HepG2 (cell line): Measurements from ENCODE around the gene SLIT3. TPM values are rescaled to one million over a fixed set of nuclear protein-coding genes. Genes with fewer than 3 reads are reported as not detected.
A peak's percentile ranks its signal among the peaks of the same experiment; 100 is the strongest.

ENCODE experiments used
- ATAC-seq: fragments of 200-7000 bp; cut with Tn5 transposase; 3 replicates; pipeline ENCODE4 v1.9.1; 2020; ENCODE audit warnings: mild to moderate bottlenecking, moderate library complexity
- BruUV-seq: library from RNA; stranded (reverse); fragments of 400-500 nt; replicated peaks from 2 replicates; lab custom pipeline; 2021; lab: Mats Ljungman, UMichigan
- CTCF ChIA-PET: fragments of 300-600 bp; formaldehyde crosslinking; extraction: SDS; loops from one replicate; lab custom pipeline; 2021; ENCODE audit warnings: low total read pairs, inconsistent platforms, low intra/inter-chr PET ratio; lab: Yijun Ruan, JAX
- POLR2A ChIA-PET: fragments of 350-600 bp; sonication (Branson Sonifier 250); formaldehyde crosslinking; loops from one replicate; lab custom pipeline; 2020; ENCODE audit warnings: antibody characterized with exemption, inconsistent platforms; lab: Yijun Ruan, JAX
- DNase-seq: peaks from one replicate; pipeline ENCODE4 v3.0.0-alpha.2; 2015; ENCODE audit warnings: low spot score
- FAIRE-seq: peaks from 3 replicates; lab custom pipeline; 2011; peaks lifted over from hg19 to GRCh38; lab: Jason Lieb, UNC
- H2AFZ ChIP-seq: one replicate; pipeline ENCODE4 v1.6.1; 2011; ENCODE audit warnings: low read length, inconsistent platforms
- H3K27ac ChIP-seq: fragments of 300-600 bp; 3 replicates; pipeline ENCODE4 v1.8.0; 2011; ENCODE audit warnings: mixed run types, mild to moderate bottlenecking, mixed read lengths, low read length, inconsistent platforms; ENCODE audit not compliant: insufficient read depth; ENCODE audit errors: extremely low read length
- H3K27me3 ChIP-seq, 2 experiments: fragments of 200-600 bp in 1 of 2; 2 replicates in 1 of 2; 3 replicates in 1 of 2; pipeline versions ENCODE4 v1.6.0 to v1.8.0; 2011; ENCODE audit warnings: low read length in 2 of 2, mild to moderate bottlenecking in 2 of 2, moderate library complexity in 2 of 2, inconsistent platforms in 1 of 2; ENCODE audit not compliant: insufficient read depth in 2 of 2, control insufficient read depth in 1 of 2
- H3K36me3 ChIP-seq, 2 experiments: fragments of 200-600 bp in 1 of 2; replicated peaks in 1 of 2; 2 replicates in 1 of 2; 3 replicates in 1 of 2; pipeline versions ENCODE4 v1.5.1 to v1.8.0; 2011; ENCODE audit warnings: low read length in 2 of 2, inconsistent platforms in 1 of 2; ENCODE audit not compliant: insufficient read depth in 2 of 2, control insufficient read depth in 1 of 2
- H3K4me1 ChIP-seq: 2 replicates; pipeline ENCODE4 v1.5.1; 2012; ENCODE audit warnings: low read length, inconsistent platforms; ENCODE audit not compliant: insufficient read depth
- H3K4me2 ChIP-seq: 2 replicates; pipeline ENCODE4 v1.6.0; 2011; ENCODE audit warnings: low read depth, low read length, inconsistent platforms
- H3K4me3 ChIP-seq, 3 experiments: fragments of 200-600 bp in 1 of 3; sonication (generic), shearing (Covaris generic) in 1 of 3; replicated peaks in 1 of 3; 2 replicates each; pipeline ENCODE4 v1.5.1; 2011 to 2016; ENCODE audit warnings: low read length in 3 of 3, inconsistent platforms in 2 of 3, low read depth in 2 of 3, mild to moderate bottlenecking in 2 of 3, control low read depth in 1 of 3, mixed read lengths in 1 of 3; ENCODE audit not compliant: insufficient read depth in 1 of 3
- H3K79me2 ChIP-seq: one replicate; pipeline ENCODE4 v1.6.1; 2011; ENCODE audit warnings: low read length, inconsistent platforms; ENCODE audit not compliant: insufficient read depth
- H3K9ac ChIP-seq: 2 replicates; pipeline ENCODE4 v1.6.0; 2011; ENCODE audit warnings: mild to moderate bottlenecking, low read depth, low read length, inconsistent platforms; ENCODE audit not compliant: insufficient read depth
- H3K9me3 ChIP-seq: 2 replicates; pipeline ENCODE4 v1.5.1; 2012; ENCODE audit warnings: mild to moderate bottlenecking, low read length
- H4K20me1 ChIP-seq: 2 replicates; pipeline ENCODE4 v1.6.0; 2011; ENCODE audit warnings: inconsistent platforms, mild to moderate bottlenecking, low read length, moderate library complexity; ENCODE audit not compliant: insufficient read depth
- ELF4 ChIP-seq: sonication (generic); formaldehyde crosslinking; IDR thresholded peaks from 2 replicates; pipeline ENCODE4 v1.5.0; 2020; ENCODE audit warnings: missing genetic modification reagents, mild to moderate bottlenecking, moderate library complexity, borderline replicate concordance
- HOXD1 ChIP-seq: sonication (generic); formaldehyde crosslinking; IDR thresholded peaks from 2 replicates; pipeline ENCODE4 v1.5.0; 2020; ENCODE audit warnings: missing genetic modification reagents
- RAD21 ChIP-seq: fragments of 450-650 bp; formaldehyde crosslinking; IDR thresholded peaks from 2 replicates; pipeline ENCODE4 v1.5.0; 2020; ENCODE audit warnings: mild to moderate bottlenecking
- STAG1 ChIP-seq: sonication (generic); formaldehyde crosslinking; IDR thresholded peaks from 2 replicates; pipeline ENCODE4 v1.4.0; 2020; ENCODE audit warnings: missing genetic modification reagents
- XRCC5 ChIP-seq: fragments of 200-400 bp; formaldehyde crosslinking; optimal IDR thresholded peaks from 2 replicates; pipeline ENCODE3; 2017; ENCODE audit warnings: mild to moderate bottlenecking, low read length
- YY1 ChIP-seq: IDR thresholded peaks from 2 replicates; pipeline ENCODE4 v1.6.1; 2011; ENCODE audit warnings: low read length, low read depth, moderate library complexity, mild to moderate bottlenecking; ENCODE audit not compliant: insufficient read depth, insufficient replicate concordance
- ZNF34 ChIP-seq: sonication (generic); formaldehyde crosslinking; IDR thresholded peaks from 2 replicates; pipeline ENCODE4 v1.4.0; 2020; ENCODE audit warnings: mild to moderate bottlenecking, missing genetic modification reagents, borderline replicate concordance
- ZNF510 ChIP-seq: sonication (generic); formaldehyde crosslinking; IDR thresholded peaks from 2 replicates; pipeline ENCODE4 v1.4.0; 2020; ENCODE audit warnings: low read depth, mild to moderate bottlenecking, missing genetic modification reagents
- WGBS: methylation state at CpG from one replicate; pipeline ENCODE4 v1.1.6; 2017; ENCODE audit warnings: low lambda C conversion rate; 5-methylcytosine and 5-hydroxymethylcytosine counted together
- in situ Hi-C: cut with HindIII; loops from 2 replicates; pipeline ENCODE4 v1.10.0; 2017; ENCODE audit warnings: low pct_unique_long_range_greater_than_20kb; ENCODE audit not compliant: extremely low pct_ligation_motif_present
- intact Hi-C: fragments of 100-400 bp; cut with micrococcal nuclease; formaldehyde crosslinking; loops from one replicate; pipeline ENCODE4 v1.10.0; 2022; ENCODE audit not compliant: unreplicated experiment
- polyA plus RNA-seq, 8 experiments: library from polyadenylated mRNA; depleted of rRNA in 3 of 8; stranded (reverse) in 7 of 8; unstranded in 1 of 8; fragments of >200 nt; fragmentation: Illumina TruSeq in 4 of 8; extraction: Trizol in 4 of 8; gene quantifications; 2 replicates each; pipeline versions ENCODE4 v1.2.1 to v1.2.3, GENCODE V29; 2011 to 2016; ENCODE audit warnings: low read depth in 4 of 8, missing spikeins in 1 of 8, mixed read lengths in 1 of 8; ENCODE audit not compliant: insufficient read depth in 1 of 8
- total RNA-seq, 5 experiments: library from RNA; depleted of rRNA; stranded (reverse); fragments of >200 nt; fragmentation: Illumina TruSeq; extraction: Trizol; gene quantifications; 2 replicates each; pipeline ENCODE4 v1.2.3, GENCODE V29; 2016; ENCODE audit warnings: low read depth in 1 of 5
- TF ChIP-seq, protein P1 (sequence below): sonication (generic); formaldehyde crosslinking; IDR thresholded peaks from 2 replicates; pipeline ENCODE4 v1.5.0; 2020; ENCODE audit warnings: mild to moderate bottlenecking, missing genetic modification reagents, moderate library complexity

Gene SLIT3
- total and polyA plus RNA-seq, 2 of the 13 experiments (the other 11 are each of a cell fraction or from before 2014, with no cell fraction given): not detected

DNA sequence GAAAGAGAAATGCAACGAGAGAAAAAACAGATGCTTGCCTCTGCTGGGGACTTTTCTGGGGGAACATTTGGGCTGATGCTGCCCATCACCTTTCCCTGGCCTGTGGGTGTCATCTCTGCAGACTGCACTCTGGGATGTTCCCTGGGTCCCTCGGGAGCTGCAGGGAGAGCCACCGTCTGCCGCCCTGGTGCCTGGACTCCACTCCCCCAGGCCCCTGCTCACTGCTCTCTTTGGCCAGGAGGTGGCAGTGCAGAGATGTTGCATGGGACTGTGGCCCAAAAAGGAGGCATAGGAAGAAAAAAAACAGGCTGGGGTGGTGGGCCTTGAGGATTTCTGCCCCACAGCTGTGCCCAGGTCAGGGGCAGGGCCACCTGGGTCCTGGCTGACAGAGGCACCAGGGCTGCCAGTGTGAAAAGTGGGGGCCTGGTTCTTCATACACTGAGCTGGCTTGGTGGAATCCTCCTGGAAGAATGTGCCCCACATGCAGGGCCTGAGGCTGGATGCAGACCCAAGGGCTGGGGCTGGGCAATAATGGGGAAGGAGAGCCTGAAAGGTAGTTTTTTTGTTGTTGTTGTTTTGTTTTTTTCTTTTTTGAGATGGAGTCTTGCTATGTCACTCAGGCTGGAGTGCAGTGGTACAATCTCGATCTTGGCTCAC is 353.6 kb downstream of the SLIT3 start:
- CTCF ChIA-PET: interaction anchor here (0.9 kb wide), 1 partner anchor 202 kb away, joined by 3 read pairs; no protein-coding TSS in a partner anchor
- Histone ChIP-seq H3K4me2 (no peak overlapping the region), H3K27me3 (peaks cover 0 to 9% of the 10 kb centered on the region in 2 experiments; a peak in 1 of 5 replicates), H3K9ac (no peak overlapping the region), H2AFZ (no peak overlapping the region), H3K79me2 (no peaks in the 10 kb centered on the region), H3K9me3 (no peaks in the 10 kb centered on the region), H3K36me3 (no peaks in the 10 kb centered on the region), H3K27ac (no peak overlapping the region), H3K4me3 (no peak overlapping the region), H3K4me1 (no peaks in the 10 kb centered on the region), H4K20me1 (no peaks in the 10 kb centered on the region)
- 9% methylated on average over 3 of the region's 5 CpGs for WGBS
- POLR2A ChIA-PET: no interaction called here
- no peak for TF ChIP-seq ELF4
- TF ChIP-seq ZNF34 (CRISPR knock-in tag): no peak
- no peak for TF ChIP-seq HOXD1 (CRISPR knock-in tag)
- peak; percentile 50 for TF ChIP-seq XRCC5
- TF ChIP-seq YY1: no peak
- TF ChIP-seq, protein P1, sequence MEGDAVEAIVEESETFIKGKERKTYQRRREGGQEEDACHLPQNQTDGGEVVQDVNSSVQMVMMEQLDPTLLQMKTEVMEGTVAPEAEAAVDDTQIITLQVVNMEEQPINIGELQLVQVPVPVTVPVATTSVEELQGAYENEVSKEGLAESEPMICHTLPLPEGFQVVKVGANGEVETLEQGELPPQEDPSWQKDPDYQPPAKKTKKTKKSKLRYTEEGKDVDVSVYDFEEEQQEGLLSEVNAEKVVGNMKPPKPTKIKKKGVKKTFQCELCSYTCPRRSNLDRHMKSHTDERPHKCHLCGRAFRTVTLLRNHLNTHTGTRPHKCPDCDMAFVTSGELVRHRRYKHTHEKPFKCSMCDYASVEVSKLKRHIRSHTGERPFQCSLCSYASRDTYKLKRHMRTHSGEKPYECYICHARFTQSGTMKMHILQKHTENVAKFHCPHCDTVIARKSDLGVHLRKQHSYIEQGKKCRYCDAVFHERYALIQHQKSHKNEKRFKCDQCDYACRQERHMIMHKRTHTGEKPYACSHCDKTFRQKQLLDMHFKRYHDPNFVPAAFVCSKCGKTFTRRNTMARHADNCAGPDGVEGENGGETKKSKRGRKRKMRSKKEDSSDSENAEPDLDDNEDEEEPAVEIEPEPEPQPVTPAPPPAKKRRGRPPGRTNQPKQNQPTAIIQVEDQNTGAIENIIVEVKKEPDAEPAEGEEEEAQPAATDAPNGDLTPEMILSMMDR: peak; percentile 71
- TF ChIP-seq STAG1 (CRISPR knock-in tag): peak; percentile 54
- no peak for TF ChIP-seq ZNF510 (CRISPR knock-in tag)
- 0 out of 2 replicates have a peak, but pooled peaks have one; percentile 19 for TF ChIP-seq RAD21
- DNase-seq (peak; percentile 36), ATAC-seq (peak; percentile 98), FAIRE-seq (no peak)
- in situ Hi-C loops: no loop called here
- intact Hi-C loops: no loop called here
- no TSS peak for BruUV-seq
